ENCODE measurements around the gene UBE4B. TPM values are rescaled to one million over a fixed set of nuclear protein-coding genes. Genes with fewer than 3 reads are reported as not detected.
"Not testable (repeated sequence)": the region's sequence is repeated elsewhere in the genome, so short reads cannot be mapped to it uniquely, and the experiment has no call there.

UBE4B gene
- total and polyA plus RNA-seq, 4 experiments from 2014 or later = 4.6 to 47.6 (median 26.9) TPM

DNA sequence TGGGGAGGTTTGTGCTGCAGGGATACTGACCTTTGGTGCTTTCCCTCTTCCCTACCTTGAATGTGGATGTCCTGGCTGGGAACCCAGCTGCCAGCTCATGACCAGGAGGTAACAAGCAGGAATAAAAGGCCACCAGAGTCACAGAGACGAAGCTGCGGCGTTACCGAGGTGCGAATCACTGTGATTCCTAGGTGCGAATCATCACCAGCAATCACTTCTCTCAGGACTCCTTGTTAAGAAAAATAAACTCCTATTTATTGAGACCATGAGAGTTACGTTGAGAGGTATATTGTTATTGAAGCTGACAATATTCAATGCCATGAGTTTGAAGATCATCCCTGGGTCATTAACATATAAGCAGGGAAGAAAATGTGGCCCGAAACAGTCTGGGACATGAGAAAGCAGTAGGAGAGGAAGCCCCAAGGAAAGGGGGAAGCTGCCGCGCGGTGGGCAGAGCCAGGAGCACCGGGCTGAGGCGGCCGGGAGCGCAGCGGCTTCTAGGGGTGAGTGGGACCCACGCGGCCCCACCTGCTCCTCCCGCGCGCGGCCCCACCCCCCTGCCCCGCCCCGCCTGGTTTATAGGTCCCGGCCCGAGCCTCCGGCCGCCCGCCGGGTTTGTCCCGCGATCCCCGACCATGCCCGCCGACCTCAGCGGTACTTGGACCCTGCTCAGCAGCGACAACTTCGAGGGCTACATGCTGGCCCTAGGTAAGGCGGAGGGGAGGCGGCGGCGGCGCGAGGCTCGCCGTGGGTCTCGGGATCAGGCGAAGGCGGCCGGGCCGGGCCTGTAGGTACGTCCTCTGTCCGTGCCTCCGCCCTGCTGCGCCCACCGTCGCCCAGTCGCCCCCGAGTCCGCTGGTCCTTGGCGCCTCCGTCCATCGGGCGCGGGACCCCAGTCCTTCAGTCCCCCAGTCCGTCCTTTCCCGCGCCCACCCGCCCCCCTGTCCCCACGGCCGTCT, 35.9 kb upstream of the UBE4B start, which contains the start of gene RBP7:
Gene RBP7, plus strand, starts transcription at position 605 of the 959 bp plus-strand sequence. Its CDS starts 31 bp downstream, at position 636.
- Histone ChIP-seq H3K4me1 (ENCODE audit: insufficient read depth, low read length) (peaks cover 6% of the 10 kb centered on the region), H3K36me3 (ENCODE audit: insufficient read depth, low read length) (no peaks in the 10 kb centered on the region), H3K27ac (ENCODE audit: low read depth, low read length) (no peak within 1 kb of the TSS), H3K27me3 (ENCODE audit: insufficient read depth, low read length) (peaks cover 15% of the 10 kb centered on the region), H3K4me3 (ENCODE audit: low read length in 2 of 2) (no peak within 1 kb of the TSS), H3K9me3 (ENCODE audit: control insufficient read depth in 1 of 2, low read length in 2 of 2) (no peaks in the 10 kb centered on the region)
- Mint-ChIP-seq H3K36me3 (no peaks in the 10 kb centered on the region), H3K4me1 (peaks cover 6 to 12% (median 9%) of the 10 kb centered on the region in 4 donors), H3K9me3 (peaks cover 0 to 11% (median 7%) of the 10 kb centered on the region in 8 donors), H3K27me3 (peaks cover 23 to 29% of the 10 kb centered on the region in 2 donors), H3K4me3 (peak within 1 kb of the TSS; percentile 80 to 91 (median 86)), H3K27ac (no peak within 1 kb of the TSS)
- ChIA-PET POLR2A (ENCODE audit: partially characterized antibody) (no interaction called here), CTCF (ENCODE audit: partially characterized antibody) (no interaction called here)
- DNase-seq = peak in 1 of 5 donors; percentile 6
- intact Hi-C loops (cut with micrococcal nuclease) = loop anchor here (5.0 kb wide), 1 partner anchor 45 kb away; no protein-coding TSS in a partner anchor

GRCh38 chr1:10001016-10001665, 31.6 kb upstream of the UBE4B start:
- Histone ChIP-seq H3K36me3 (ENCODE audit: insufficient read depth, low read length) (no peaks in the 10 kb centered on the region), H3K9me3 (ENCODE audit: control insufficient read depth in 1 of 2, low read length in 2 of 2) (no peaks in the 10 kb centered on the region), H3K27ac (ENCODE audit: low read depth, low read length) (no peak overlapping the region), H3K4me1 (ENCODE audit: insufficient read depth, low read length) (peaks cover 6% of the 10 kb centered on the region), H3K27me3 (ENCODE audit: insufficient read depth, low read length) (peaks cover 15% of the 10 kb centered on the region), H3K4me3 (ENCODE audit: low read length in 2 of 2) (no peak overlapping the region)
- Mint-ChIP-seq H3K4me3 (no peak overlapping the region), H3K9me3 (peaks cover 0 to 9% (median 7%) of the 10 kb centered on the region in 8 donors), H3K27me3 (peaks cover 17 to 27% of the 10 kb centered on the region in 2 donors), H3K36me3 (no peaks in the 10 kb centered on the region), H3K27ac (no peak overlapping the region), H3K4me1 (peaks cover 6 to 12% (median 8%) of the 10 kb centered on the region in 4 donors)
- intact Hi-C loops (cut with micrococcal nuclease) = no loop called here
- DNase-seq = no peak
- ChIA-PET POLR2A (ENCODE audit: partially characterized antibody) (interaction anchor here (0.6 kb wide), 1 partner anchor 34 kb away, joined by 3 read pairs; no protein-coding TSS in a partner anchor), CTCF (ENCODE audit: partially characterized antibody) (no interaction called here)

GRCh38 chr1:10005248-10005647, 27.5 kb upstream of the UBE4B start:
- DNase-seq; H3K36me3 Mint-ChIP-seq; H3K4me3 ChIP-seq (ENCODE audit: low read length in 2 of 2); H3K27ac Mint-ChIP-seq; H3K9me3 Mint-ChIP-seq; H3K36me3 ChIP-seq (ENCODE audit: insufficient read depth, low read length); POLR2A ChIA-PET (ENCODE audit: partially characterized antibody); H3K4me1 ChIP-seq (ENCODE audit: insufficient read depth, low read length); H3K27me3 ChIP-seq (ENCODE audit: insufficient read depth, low read length); H3K9me3 ChIP-seq (ENCODE audit: control insufficient read depth in 1 of 2, low read length in 2 of 2); H3K4me1 Mint-ChIP-seq; H3K4me3 Mint-ChIP-seq; intact Hi-C loops (cut with micrococcal nuclease); H3K27ac ChIP-seq (ENCODE audit: low read depth, low read length); CTCF ChIA-PET (ENCODE audit: partially characterized antibody): not testable (repeated sequence)
- H3K27me3 Mint-ChIP-seq = peaks cover 1 to 13% of the 10 kb centered on the region in 2 donors

GRCh38 chr1:10007169-10007568, 25.6 kb upstream of the UBE4B start:
- Histone ChIP-seq H3K9me3 (ENCODE audit: control insufficient read depth in 1 of 2, low read length in 2 of 2) (no peaks in the 10 kb centered on the region), H3K36me3 (ENCODE audit: insufficient read depth, low read length) (no peaks in the 10 kb centered on the region), H3K27me3 (ENCODE audit: insufficient read depth, low read length) (no peaks in the 10 kb centered on the region), H3K27ac (ENCODE audit: low read depth, low read length) (no peak overlapping the region), H3K4me3 (ENCODE audit: low read length in 2 of 2) (no peak overlapping the region), H3K4me1 (ENCODE audit: insufficient read depth, low read length) (no peaks in the 10 kb centered on the region)
- CTCF ChIA-PET (ENCODE audit: partially characterized antibody) = no interaction called here
- Mint-ChIP-seq H3K36me3 (no peaks in the 10 kb centered on the region), H3K27me3 (peaks cover 1 to 5% of the 10 kb centered on the region in 2 donors), H3K9me3 (no peaks in the 10 kb centered on the region), H3K27ac (no peak overlapping the region), H3K4me1 (no peaks in the 10 kb centered on the region), H3K4me3 (no peak overlapping the region)
- POLR2A ChIA-PET (ENCODE audit: partially characterized antibody) = no interaction called here
- intact Hi-C loops (cut with micrococcal nuclease) = no loop called here
- no peak for DNase-seq

DNA sequence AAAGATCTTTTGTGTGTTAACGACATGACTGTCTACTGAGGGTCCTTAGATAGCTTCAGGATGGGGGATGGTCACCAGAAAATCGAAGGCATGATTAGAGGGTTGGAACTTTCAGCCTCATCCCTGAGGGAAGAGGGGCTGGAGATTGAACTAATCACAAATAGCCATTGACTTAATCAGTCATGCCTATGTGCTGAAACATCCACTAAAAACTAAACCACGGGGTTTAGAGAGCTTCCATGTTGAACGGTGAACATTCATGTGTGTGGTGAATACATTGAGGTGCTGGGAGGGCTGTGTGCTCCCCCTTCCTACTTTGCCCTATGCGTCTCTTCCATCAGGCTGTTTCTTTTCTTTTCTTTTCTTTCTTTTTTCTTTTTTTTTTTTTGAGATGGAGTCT, 18.7 kb upstream of the UBE4B start:
- no peak for DNase-seq
- H3K27ac ChIP-seq (ENCODE audit: low read depth, low read length) = no peak overlapping the region
- intact Hi-C loops (cut with micrococcal nuclease) = no loop called here
- Mint-ChIP-seq H3K9me3 (no peaks in the 10 kb centered on the region), H3K4me3 (no peak overlapping the region), H3K27me3 (peaks cover 0 to 3% of the 10 kb centered on the region in 2 donors), H3K4me1 (peaks cover 0 to 4% (median 0%) of the 10 kb centered on the region in 4 donors), H3K27ac (peak overlapping the region in 1 of 7 donors; percentile 51), H3K36me3 (no peaks in the 10 kb centered on the region)
- no peaks in the 10 kb centered on the region for H3K9me3 ChIP-seq (ENCODE audit: control insufficient read depth in 1 of 2, low read length in 2 of 2)
- no peaks in the 10 kb centered on the region for H3K4me1 ChIP-seq (ENCODE audit: insufficient read depth, low read length)
- ChIA-PET POLR2A (ENCODE audit: partially characterized antibody) (no interaction called here), CTCF (ENCODE audit: partially characterized antibody) (no interaction called here)
- H3K27me3 ChIP-seq (ENCODE audit: insufficient read depth, low read length) = no peaks in the 10 kb centered on the region
- H3K4me3 ChIP-seq (ENCODE audit: low read length in 2 of 2) = no peak overlapping the region
- H3K36me3 ChIP-seq (ENCODE audit: insufficient read depth, low read length) = no peaks in the 10 kb centered on the region

- Histone ChIP-seq H3K27ac (ENCODE audit: low read depth, low read length) (no peak overlapping the region), H3K9me3 (ENCODE audit: control insufficient read depth in 1 of 2, low read length in 2 of 2) (no peaks in the 10 kb centered on the region), H3K4me3 (ENCODE audit: low read length in 2 of 2) (no peak overlapping the region), H3K4me1 (ENCODE audit: insufficient read depth, low read length) (no peaks in the 10 kb centered on the region), H3K27me3 (ENCODE audit: insufficient read depth, low read length) (no peaks in the 10 kb centered on the region), H3K36me3 (ENCODE audit: insufficient read depth, low read length) (no peaks in the 10 kb centered on the region)
- no peak for DNase-seq
- H3K27ac Mint-ChIP-seq = no peak overlapping the region
- intact Hi-C loops (cut with micrococcal nuclease) = no loop called here
- H3K27me3 Mint-ChIP-seq = peaks cover 0 to 3% of the 10 kb centered on the region in 2 donors
- H3K4me3 Mint-ChIP-seq = no peak overlapping the region
- H3K4me1 Mint-ChIP-seq = peaks cover 0 to 4% (median 0%) of the 10 kb centered on the region in 4 donors
- H3K36me3 Mint-ChIP-seq = no peaks in the 10 kb centered on the region
- ChIA-PET CTCF (ENCODE audit: partially characterized antibody) (no interaction called here), POLR2A (ENCODE audit: partially characterized antibody) (no interaction called here)
- H3K9me3 Mint-ChIP-seq = no peaks in the 10 kb centered on the region
Measured at GRCh38 chr1:10019561-10019960, 13.2 kb upstream of the UBE4B start.

GRCh38 chr1:10020086-10020485, 12.7 kb upstream of the UBE4B start:
- Histone ChIP-seq H3K4me1 (ENCODE audit: insufficient read depth, low read length) (no peaks in the 10 kb centered on the region), H3K9me3 (ENCODE audit: control insufficient read depth in 1 of 2, low read length in 2 of 2) (no peaks in the 10 kb centered on the region), H3K27ac (ENCODE audit: low read depth, low read length) (no peak overlapping the region), H3K36me3 (ENCODE audit: insufficient read depth, low read length) (no peaks in the 10 kb centered on the region), H3K27me3 (ENCODE audit: insufficient read depth, low read length) (no peaks in the 10 kb centered on the region), H3K4me3 (ENCODE audit: low read length in 2 of 2) (no peak overlapping the region)
- peaks cover 0 to 3% of the 10 kb centered on the region in 2 donors for H3K27me3 Mint-ChIP-seq
- ChIA-PET CTCF (ENCODE audit: partially characterized antibody) (no interaction called here), POLR2A (ENCODE audit: partially characterized antibody) (no interaction called here)
- H3K9me3 Mint-ChIP-seq = no peaks in the 10 kb centered on the region
- DNase-seq = no peak
- H3K4me3 Mint-ChIP-seq = no peak overlapping the region
- peaks cover 0 to 4% (median 0%) of the 10 kb centered on the region in 4 donors for H3K4me1 Mint-ChIP-seq
- H3K27ac Mint-ChIP-seq = no peak overlapping the region
- intact Hi-C loops (cut with micrococcal nuclease) = no loop called here
- no peaks in the 10 kb centered on the region for H3K36me3 Mint-ChIP-seq

All from CD4-positive, alpha-beta memory T cell (primary cell).